SK-N-MC (cell line): ENCODE data around the gene CD300LF.

ENCODE experiments used
- DNase-seq: peaks from one replicate; pipeline ENCODE4 v3.0.0-alpha.2; 2011; ENCODE audit warnings: low read depth, low spot score
- H3K27ac ChIP-seq: fragments of 200-600 bp; sonication (generic); 2 replicates; pipeline ENCODE4 v1.5.1; 2016; ENCODE audit warnings: mixed run types
- H3K36me3 ChIP-seq: fragments of 200-600 bp; sonication (generic); 2 replicates; pipeline ENCODE4 v1.6.1; 2017; ENCODE audit warnings: antibody characterized with exemption, low read length, mixed read lengths; ENCODE audit not compliant: insufficient read depth
- H3K4me3 ChIP-seq: fragments of 200-600 bp; sonication (generic); 2 replicates; pipeline ENCODE4 v1.5.1; 2016
- H3K9ac ChIP-seq: fragments of 200-600 bp; sonication (generic); 2 replicates; pipeline ENCODE4 v1.8.0; 2017; ENCODE audit warnings: mixed run types, mixed read lengths; ENCODE audit not compliant: insufficient read length
- H3K9me3 ChIP-seq: fragments of 200-600 bp; sonication (generic); 2 replicates; pipeline ENCODE4 v1.6.1; 2017; ENCODE audit warnings: low read depth, mild to moderate bottlenecking, antibody characterized with exemption, low read length, moderate library complexity, mixed read lengths
- EZH2 ChIP-seq: fragments of 200-600 bp; sonication (generic); IDR thresholded peaks from one replicate; pipeline ENCODE4 v1.6.1; 2017; ENCODE audit warnings: antibody characterized with exemption
- FOXP2 ChIP-seq: optimal IDR thresholded peaks from 2 replicates; pipeline ENCODE3; 2011; ENCODE audit warnings: mild to moderate bottlenecking, moderate library complexity; ENCODE audit not compliant: insufficient read depth; ENCODE audit errors: extremely low read length, control extremely low read depth
- POLR2AphosphoS5 ChIP-seq: IDR thresholded peaks from 2 replicates; pipeline ENCODE4 v1.6.1; 2012; ENCODE audit warnings: mild to moderate bottlenecking, low read depth, low read length, borderline replicate concordance

The CD300LF gene

GRCh38 chr17:74729368-74729767 lies 16.6 kb upstream of the CD300LF start:
- H3K27ac ChIP-seq = no peak overlapping the region
- no peaks in the 10 kb centered on the region for H3K36me3 ChIP-seq
- no peak overlapping the region for H3K4me3 ChIP-seq
- H3K9me3 ChIP-seq = no peaks in the 10 kb centered on the region
- H3K9ac ChIP-seq = no peak overlapping the region
- no peak for TF ChIP-seq POLR2AphosphoS5
- TF ChIP-seq EZH2 = no peak
- TF ChIP-seq FOXP2 = no peak
- no peak for DNase-seq

DNA sequence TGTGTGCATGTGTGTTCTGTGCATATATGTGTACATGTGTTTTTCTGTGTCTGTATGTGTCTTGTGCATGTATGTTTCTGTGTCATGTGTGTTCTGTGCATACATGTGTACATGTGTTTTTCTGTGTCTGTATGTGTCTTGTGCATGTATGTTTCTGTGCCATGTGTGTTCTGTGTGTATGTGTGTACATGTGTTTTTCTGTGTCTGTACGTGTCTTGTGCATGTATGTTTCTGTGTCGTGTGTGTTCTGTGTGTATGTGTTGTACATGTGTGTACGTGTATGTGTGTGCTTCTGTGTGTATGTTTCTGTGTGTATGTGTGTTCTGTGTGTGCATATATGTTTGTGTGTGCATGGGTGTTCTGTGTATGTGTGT lies 16.0 kb upstream of the CD300LF start:
- TF ChIP-seq POLR2AphosphoS5 (no peak), FOXP2 (no peak), EZH2 (no peak)
- DNase-seq = no peak
- Histone ChIP-seq H3K36me3 (no peaks in the 10 kb centered on the region), H3K27ac (no peak overlapping the region), H3K9me3 (no peaks in the 10 kb centered on the region), H3K4me3 (no peak overlapping the region), H3K9ac (no peak overlapping the region)

GRCh38 chr17:74728033-74728701 lies 15.4 kb upstream of the CD300LF start:
- no peak for DNase-seq
- Histone ChIP-seq H3K36me3 (no peaks in the 10 kb centered on the region), H3K9ac (no peak overlapping the region), H3K4me3 (no peak overlapping the region), H3K27ac (no peak overlapping the region), H3K9me3 (no peaks in the 10 kb centered on the region)
- no peak for TF ChIP-seq FOXP2
- TF ChIP-seq EZH2 = no peak
- no peak for TF ChIP-seq POLR2AphosphoS5

GRCh38 chr17:74725111-74725510 lies 12.4 kb upstream of the CD300LF start:
- no peak overlapping the region for H3K9ac ChIP-seq
- no peak for TF ChIP-seq POLR2AphosphoS5
- TF ChIP-seq EZH2 = no peak
- no peak for TF ChIP-seq FOXP2
- no peak overlapping the region for H3K27ac ChIP-seq
- DNase-seq = no peak
- no peaks in the 10 kb centered on the region for H3K36me3 ChIP-seq
- H3K4me3 ChIP-seq = no peak overlapping the region
- no peaks in the 10 kb centered on the region for H3K9me3 ChIP-seq

- no peak for TF ChIP-seq EZH2
- no peak for TF ChIP-seq POLR2AphosphoS5
- no peak for TF ChIP-seq FOXP2
- Histone ChIP-seq H3K9ac (no peak overlapping the region), H3K4me3 (no peak overlapping the region), H3K36me3 (no peaks in the 10 kb centered on the region), H3K27ac (no peak overlapping the region), H3K9me3 (no peaks in the 10 kb centered on the region)
- DNase-seq = no peak
Measured at GRCh38 chr17:74723891-74724290, 11.2 kb upstream of the CD300LF start.

DNA sequence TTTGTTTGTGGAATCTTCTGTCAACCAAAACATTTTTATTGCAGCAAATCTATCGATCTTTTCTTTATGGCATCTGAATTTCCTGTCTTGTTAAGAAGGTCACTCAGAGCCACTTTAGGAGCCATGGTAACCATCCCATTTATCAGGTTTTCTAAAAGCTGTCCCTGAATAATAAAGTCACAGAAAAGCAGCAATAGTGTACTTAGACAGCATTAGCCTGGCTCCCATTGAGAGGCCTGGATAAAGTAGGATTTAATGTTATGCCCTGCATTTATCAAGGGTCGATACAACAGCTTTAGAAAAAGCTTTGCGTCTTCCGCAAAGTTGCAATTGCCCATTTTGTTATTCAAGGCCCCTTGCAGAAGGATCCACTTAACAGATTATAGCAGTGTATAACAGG lies 10.1 kb upstream of the CD300LF start:
- TF ChIP-seq FOXP2 = no peak
- TF ChIP-seq POLR2AphosphoS5 = no peak
- TF ChIP-seq EZH2 = no peak
- DNase-seq = no peak

GRCh38 chr17:74720506-74720905 lies 7.8 kb upstream of the CD300LF start:
- TF ChIP-seq FOXP2 (no peak), POLR2AphosphoS5 (no peak), EZH2 (no peak)
- Histone ChIP-seq H3K27ac (no peak overlapping the region), H3K9ac (no peak overlapping the region), H3K9me3 (no peaks in the 10 kb centered on the region), H3K4me3 (no peak overlapping the region), H3K36me3 (no peaks in the 10 kb centered on the region)
- DNase-seq = no peak

More for the DNA sequence above, 10.1 kb upstream of the CD300LF start:
- Histone ChIP-seq H3K9ac (no peak overlapping the region), H3K27ac (no peak overlapping the region), H3K9me3 (no peaks in the 10 kb centered on the region), H3K4me3 (no peak overlapping the region), H3K36me3 (no peaks in the 10 kb centered on the region)

GRCh38 chr17:74715144-74715543 lies 2.4 kb upstream of the CD300LF start:
- Histone ChIP-seq H3K9ac (no peak overlapping the region), H3K9me3 (no peaks in the 10 kb centered on the region), H3K4me3 (no peak overlapping the region), H3K36me3 (no peaks in the 10 kb centered on the region), H3K27ac (no peak overlapping the region)
- TF ChIP-seq EZH2 (no peak), POLR2AphosphoS5 (no peak), FOXP2 (no peak)
- no peak for DNase-seq

- DNase-seq = no peak
Measured at GRCh38 chr17:74713171-74713755, 540 bp upstream of the CD300LF start.

More at GRCh38 chr17:74713171-74713755, 540 bp upstream of the CD300LF start:
- TF ChIP-seq POLR2AphosphoS5 (no peak), FOXP2 (no peak), EZH2 (no peak)
- Histone ChIP-seq H3K27ac (no peak overlapping the region), H3K9ac (no peak overlapping the region), H3K4me3 (no peak overlapping the region), H3K36me3 (no peaks in the 10 kb centered on the region), H3K9me3 (no peaks in the 10 kb centered on the region)
